Measurements from ENCODE around the gene PHACTR2. TPM values are rescaled to one million over a fixed set of nuclear protein-coding genes. Genes with fewer than 3 reads are reported as not detected.

The PHACTR2 gene
- total and polyA plus RNA-seq, 2 of the 13 experiments (the other 11 are each of a cell fraction or from before 2014, with no cell fraction given): 11.3 to 28.2 TPM

DNA sequence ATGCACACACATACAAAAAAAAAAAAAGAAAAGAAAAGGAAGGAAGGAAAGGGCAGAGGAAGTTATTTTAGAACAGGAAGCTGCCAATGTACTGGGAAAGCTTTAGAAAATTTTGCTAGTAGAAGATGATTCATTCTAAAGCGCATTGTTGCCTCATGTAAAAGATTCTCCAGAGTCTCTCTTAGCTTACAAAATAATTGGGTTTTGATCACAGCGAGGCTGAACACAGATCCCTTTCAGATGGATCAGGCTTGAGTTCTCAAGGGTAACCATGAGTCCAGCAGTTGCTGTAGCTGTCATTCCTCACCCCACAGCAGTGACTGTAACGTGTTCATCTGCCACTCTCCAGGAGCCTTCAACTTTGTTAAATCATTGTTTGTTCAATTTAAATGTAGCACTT, 81.9 kb downstream of the PHACTR2 start:
- Histone ChIP-seq H3K4me1 (ENCODE audit: insufficient read depth, low read length) (peaks cover 25% of the 10 kb centered on the region), H3K9me3 (ENCODE audit: low read length) (no peaks in the 10 kb centered on the region), H3K36me3 (replicated peaks in 1 of 2; ENCODE audit: control insufficient read depth in 1 of 2, insufficient read depth in 2 of 2, low read length in 2 of 2) (peaks cover 3 to 8% of the 10 kb centered on the region in 2 experiments; a peak in 1 of 5 replicates), H3K27me3 (ENCODE audit: control insufficient read depth in 1 of 2, insufficient read depth in 2 of 2, low read length in 2 of 2) (no peaks in the 10 kb centered on the region), H3K4me2 (ENCODE audit: low read depth, low read length) (no peak overlapping the region), H3K27ac (ENCODE audit: extremely low read length, insufficient read depth, low read length) (peak overlapping the region; percentile 20), H4K20me1 (ENCODE audit: insufficient read depth, low read length) (no peaks in the 10 kb centered on the region), H3K9ac (ENCODE audit: insufficient read depth, low read depth, low read length) (no peak overlapping the region), H2AFZ (ENCODE audit: low read length) (no peak overlapping the region), H3K4me3 (replicated peaks in 1 of 3; ENCODE audit: insufficient read depth in 1 of 3, low read depth in 2 of 3, low read length in 3 of 3) (no peak overlapping the region), H3K79me2 (ENCODE audit: insufficient read depth, low read length) (no peaks in the 10 kb centered on the region)
- POLR2A ChIA-PET: interaction anchor here (3.9 kb wide), 1 partner anchor 15 kb away, joined by 27 read pairs; no protein-coding TSS in a partner anchor
- intact Hi-C loops (cut with micrococcal nuclease; ENCODE audit: unreplicated experiment): no loop called here
- DNase-seq (ENCODE audit: low spot score) (no peak), ATAC-seq (peak; percentile 54; the same call in 2 of the 3 replicates), FAIRE-seq (no peak)
- in situ Hi-C loops (cut with HindIII; ENCODE audit: extremely low pct_ligation_motif_present, low pct_unique_long_range_greater_than_20kb): no loop called here
- CTCF ChIA-PET (ENCODE audit: low intra/inter-chr PET ratio, low total read pairs): no interaction called here
- BruUV-seq (replicated peaks): no TSS peak
- 98% methylated on average over 3 of the region's 3 CpGs for WGBS (ENCODE audit: low lambda C conversion rate)
- TF ChIP-seq ZNF772 (CRISPR knock-in tag; IDR thresholded peaks at IDR 0.05) (no peak), POLR2G (IDR thresholded peaks at IDR 0.05; ENCODE audit: low read depth, low read length) (no peak), ZHX2 (IDR thresholded peaks at IDR 0.05; ENCODE audit: low read depth) (no peak), ZHX2 (CRISPR knock-in tag; IDR thresholded peaks at IDR 0.05; ENCODE audit: borderline replicate concordance) (no peak), CEBPB (IDR thresholded peaks at IDR 0.05; ENCODE audit: borderline replicate concordance, low read depth, low read length) (no peak)
- TF ChIP-seq, protein P1, sequence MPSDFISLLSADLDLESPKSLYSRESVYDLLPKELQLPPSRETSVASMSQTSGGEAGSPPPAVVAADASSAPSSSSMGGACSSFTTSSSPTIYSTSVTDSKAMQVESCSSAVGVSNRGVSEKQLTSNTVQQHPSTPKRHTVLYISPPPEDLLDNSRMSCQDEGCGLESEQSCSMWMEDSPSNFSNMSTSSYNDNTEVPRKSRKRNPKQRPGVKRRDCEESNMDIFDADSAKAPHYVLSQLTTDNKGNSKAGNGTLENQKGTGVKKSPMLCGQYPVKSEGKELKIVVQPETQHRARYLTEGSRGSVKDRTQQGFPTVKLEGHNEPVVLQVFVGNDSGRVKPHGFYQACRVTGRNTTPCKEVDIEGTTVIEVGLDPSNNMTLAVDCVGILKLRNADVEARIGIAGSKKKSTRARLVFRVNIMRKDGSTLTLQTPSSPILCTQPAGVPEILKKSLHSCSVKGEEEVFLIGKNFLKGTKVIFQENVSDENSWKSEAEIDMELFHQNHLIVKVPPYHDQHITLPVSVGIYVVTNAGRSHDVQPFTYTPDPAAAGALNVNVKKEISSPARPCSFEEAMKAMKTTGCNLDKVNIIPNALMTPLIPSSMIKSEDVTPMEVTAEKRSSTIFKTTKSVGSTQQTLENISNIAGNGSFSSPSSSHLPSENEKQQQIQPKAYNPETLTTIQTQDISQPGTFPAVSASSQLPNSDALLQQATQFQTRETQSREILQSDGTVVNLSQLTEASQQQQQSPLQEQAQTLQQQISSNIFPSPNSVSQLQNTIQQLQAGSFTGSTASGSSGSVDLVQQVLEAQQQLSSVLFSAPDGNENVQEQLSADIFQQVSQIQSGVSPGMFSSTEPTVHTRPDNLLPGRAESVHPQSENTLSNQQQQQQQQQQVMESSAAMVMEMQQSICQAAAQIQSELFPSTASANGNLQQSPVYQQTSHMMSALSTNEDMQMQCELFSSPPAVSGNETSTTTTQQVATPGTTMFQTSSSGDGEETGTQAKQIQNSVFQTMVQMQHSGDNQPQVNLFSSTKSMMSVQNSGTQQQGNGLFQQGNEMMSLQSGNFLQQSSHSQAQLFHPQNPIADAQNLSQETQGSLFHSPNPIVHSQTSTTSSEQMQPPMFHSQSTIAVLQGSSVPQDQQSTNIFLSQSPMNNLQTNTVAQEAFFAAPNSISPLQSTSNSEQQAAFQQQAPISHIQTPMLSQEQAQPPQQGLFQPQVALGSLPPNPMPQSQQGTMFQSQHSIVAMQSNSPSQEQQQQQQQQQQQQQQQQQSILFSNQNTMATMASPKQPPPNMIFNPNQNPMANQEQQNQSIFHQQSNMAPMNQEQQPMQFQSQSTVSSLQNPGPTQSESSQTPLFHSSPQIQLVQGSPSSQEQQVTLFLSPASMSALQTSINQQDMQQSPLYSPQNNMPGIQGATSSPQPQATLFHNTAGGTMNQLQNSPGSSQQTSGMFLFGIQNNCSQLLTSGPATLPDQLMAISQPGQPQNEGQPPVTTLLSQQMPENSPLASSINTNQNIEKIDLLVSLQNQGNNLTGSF (CRISPR knock-in tag; IDR thresholded peaks at IDR 0.05): no peak
- TF ChIP-seq, protein P2, sequence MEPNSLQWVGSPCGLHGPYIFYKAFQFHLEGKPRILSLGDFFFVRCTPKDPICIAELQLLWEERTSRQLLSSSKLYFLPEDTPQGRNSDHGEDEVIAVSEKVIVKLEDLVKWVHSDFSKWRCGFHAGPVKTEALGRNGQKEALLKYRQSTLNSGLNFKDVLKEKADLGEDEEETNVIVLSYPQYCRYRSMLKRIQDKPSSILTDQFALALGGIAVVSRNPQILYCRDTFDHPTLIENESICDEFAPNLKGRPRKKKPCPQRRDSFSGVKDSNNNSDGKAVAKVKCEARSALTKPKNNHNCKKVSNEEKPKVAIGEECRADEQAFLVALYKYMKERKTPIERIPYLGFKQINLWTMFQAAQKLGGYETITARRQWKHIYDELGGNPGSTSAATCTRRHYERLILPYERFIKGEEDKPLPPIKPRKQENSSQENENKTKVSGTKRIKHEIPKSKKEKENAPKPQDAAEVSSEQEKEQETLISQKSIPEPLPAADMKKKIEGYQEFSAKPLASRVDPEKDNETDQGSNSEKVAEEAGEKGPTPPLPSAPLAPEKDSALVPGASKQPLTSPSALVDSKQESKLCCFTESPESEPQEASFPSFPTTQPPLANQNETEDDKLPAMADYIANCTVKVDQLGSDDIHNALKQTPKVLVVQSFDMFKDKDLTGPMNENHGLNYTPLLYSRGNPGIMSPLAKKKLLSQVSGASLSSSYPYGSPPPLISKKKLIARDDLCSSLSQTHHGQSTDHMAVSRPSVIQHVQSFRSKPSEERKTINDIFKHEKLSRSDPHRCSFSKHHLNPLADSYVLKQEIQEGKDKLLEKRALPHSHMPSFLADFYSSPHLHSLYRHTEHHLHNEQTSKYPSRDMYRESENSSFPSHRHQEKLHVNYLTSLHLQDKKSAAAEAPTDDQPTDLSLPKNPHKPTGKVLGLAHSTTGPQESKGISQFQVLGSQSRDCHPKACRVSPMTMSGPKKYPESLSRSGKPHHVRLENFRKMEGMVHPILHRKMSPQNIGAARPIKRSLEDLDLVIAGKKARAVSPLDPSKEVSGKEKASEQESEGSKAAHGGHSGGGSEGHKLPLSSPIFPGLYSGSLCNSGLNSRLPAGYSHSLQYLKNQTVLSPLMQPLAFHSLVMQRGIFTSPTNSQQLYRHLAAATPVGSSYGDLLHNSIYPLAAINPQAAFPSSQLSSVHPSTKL (CRISPR knock-in tag; IDR thresholded peaks at IDR 0.05): no peak

All from HepG2 (cell line).